Measurements from ENCODE around the gene PKNOX2.

GRCh38 chr11:125222494-125222893 is 57.9 kb downstream of the PKNOX2 start:
- TF ChIP-seq CTCF (IDR thresholded peaks at IDR 0.05) (no peak), EP300 (IDR thresholded peaks at IDR 0.05) (no peak)

Data from esophagus muscularis mucosa (tissue), 3 donors.